HG02943 (cell line): Measurements from ENCODE around the gene PTPRD.

ENCODE experiments used
- ATAC-seq: cut with Tn5 transposase; IDR thresholded peaks from one replicate; pipeline ENCODE4 v1.9.1; 2021; ENCODE audit warnings: mild to moderate bottlenecking, low read depth, moderate library complexity; ENCODE audit not compliant: unreplicated experiment

The PTPRD gene

GRCh38 chr9:8772302-8772701 lies 1840.5 kb downstream of the PTPRD start:
- no peak for ATAC-seq

DNA sequence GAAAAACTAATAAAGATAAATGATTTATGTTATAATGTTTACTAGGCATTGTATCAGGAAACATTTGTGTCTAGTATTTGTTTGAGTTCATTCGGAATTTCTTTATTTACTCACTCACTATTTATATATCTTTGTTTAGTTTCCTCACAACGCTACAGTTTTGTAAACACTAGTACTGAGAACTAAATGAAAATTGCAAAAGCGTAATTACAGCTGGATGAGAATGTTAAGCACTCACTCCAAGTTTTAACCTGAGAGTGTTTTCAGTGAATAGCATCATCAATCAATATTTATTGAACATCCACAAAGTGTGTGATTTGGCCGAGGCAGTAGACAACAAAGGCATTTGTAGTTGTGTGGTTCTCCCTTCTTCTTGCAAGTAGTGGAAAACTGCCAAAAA lies 1843.6 kb downstream of the PTPRD start:
- no peak for ATAC-seq

DNA sequence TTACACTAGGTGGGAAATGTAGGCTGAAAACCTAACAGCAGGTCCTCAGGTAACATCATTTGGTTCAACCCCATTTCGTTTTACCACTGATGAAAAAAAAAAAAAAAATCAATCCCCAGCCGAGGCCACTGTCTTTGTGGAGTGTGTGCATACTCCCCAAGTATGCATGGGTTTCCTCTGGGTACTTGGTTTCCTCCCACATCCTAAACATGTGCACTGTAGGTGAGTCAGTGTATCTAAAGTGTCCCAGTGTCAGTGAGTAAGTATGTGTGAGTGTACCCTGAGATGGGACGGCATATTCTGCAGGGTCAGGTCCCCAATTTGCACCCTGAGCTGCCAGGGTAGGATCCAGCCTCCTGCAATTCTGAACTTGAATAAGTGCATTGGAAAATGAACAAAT lies 1846.7 kb downstream of the PTPRD start:
- no peak for ATAC-seq

DNA sequence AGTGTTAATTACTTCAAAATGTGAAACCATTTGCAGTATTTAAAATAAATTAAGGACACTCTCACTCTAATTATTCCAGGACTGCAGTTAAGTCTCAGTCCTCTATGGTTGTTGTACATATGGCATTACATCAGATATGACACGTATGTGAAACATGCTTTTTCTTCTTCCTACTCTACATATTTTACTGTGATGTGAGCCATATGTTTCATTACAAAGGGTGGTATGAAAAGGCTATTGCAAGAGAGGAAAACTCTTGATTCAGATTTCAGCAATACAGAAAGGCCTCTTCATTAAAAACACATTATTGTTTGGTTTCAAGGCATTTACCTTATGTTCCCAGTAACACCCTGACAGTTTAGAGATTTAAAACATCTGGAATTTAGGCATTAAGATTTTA lies 1848.8 kb downstream of the PTPRD start:
- ATAC-seq: no peak

- no peak for ATAC-seq
Measured at GRCh38 chr9:8762479-8763085, 1850.2 kb downstream of the PTPRD start.

- no peak for ATAC-seq
Measured at GRCh38 chr9:8760000-8760767, 1852.6 kb downstream of the PTPRD start.

DNA sequence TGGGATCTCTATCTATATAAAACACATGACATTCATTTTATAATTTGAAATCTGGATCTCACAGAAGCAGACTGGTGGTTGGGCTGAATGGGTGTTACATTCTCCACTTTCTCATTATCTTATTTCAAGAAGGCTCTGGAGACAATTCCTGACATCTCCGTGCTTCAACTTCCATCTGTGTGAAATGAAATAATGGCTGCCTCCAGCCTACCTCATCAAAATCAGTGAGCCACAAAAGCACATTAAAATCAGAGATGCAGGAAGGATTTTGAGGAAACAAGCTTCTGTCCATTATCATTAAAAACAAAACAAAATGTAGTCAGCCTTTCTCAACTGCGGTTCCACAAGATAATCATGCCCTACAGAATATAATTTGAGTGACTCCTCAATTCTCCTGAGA lies 1854.9 kb downstream of the PTPRD start:
- no peak for ATAC-seq

DNA sequence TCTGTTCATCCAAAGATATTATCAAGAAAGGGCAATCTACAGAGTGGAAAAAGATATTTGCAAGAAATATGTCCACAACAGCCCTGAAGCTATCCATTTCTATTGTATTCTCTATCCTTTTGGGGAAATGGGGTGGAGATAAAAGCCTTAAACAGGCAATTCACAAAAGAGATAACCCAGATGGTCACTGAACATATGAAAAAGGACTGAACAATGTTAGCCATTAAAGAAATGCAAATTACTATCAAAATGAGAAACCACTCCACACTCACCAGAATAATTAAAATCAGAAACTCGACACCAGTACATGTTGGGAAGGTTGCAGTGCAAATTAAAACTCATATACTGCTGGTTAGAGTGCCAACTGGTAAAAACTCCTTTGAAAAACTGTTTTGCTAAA lies 1858.1 kb downstream of the PTPRD start:
- ATAC-seq: no peak

GRCh38 chr9:8751406-8751930 lies 1861.3 kb downstream of the PTPRD start:
- no peak for ATAC-seq

DNA sequence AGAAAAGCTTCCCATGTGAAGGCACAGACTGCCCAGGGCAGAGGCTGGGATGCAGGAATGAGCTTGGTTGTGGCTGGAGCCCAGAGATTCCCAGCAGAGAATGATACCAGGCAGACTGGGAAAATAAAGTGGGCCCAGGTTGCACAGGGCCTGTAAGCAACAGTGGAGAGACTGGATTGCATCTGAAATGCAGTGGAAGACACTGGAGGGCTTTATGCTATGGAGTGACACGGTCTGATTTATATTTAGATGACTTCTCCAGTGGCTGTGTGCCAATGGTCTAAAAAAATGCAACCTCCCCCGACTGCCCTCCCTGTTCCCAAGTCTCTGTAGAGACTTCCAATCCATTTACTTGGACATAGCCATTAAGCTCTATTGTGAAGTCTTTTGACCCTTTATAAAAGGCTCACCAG lies 1862.2 kb downstream of the PTPRD start:
- no peak for ATAC-seq

GRCh38 chr9:8745347-8745746 lies 1867.5 kb downstream of the PTPRD start:
- no peak for ATAC-seq

DNA sequence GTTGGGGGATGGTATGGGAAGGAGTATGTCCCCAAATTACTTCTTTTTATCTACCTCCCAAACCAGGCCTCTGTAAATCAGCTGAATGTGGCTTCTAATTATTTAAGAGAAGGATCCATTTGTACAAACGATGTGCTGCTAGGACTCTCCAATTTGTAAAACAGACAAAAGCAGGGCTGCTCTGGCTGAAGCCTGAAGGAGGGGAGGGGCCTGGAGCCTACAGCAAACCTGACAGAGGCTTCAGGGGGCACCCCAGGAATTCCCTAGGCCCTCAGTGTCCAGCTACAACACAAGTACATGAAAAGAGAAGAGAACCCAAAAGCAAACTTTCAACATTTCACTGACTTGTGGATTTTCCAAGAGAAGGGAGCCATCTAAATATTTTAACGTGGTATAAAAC lies 1873.9 kb downstream of the PTPRD start:
- ATAC-seq: no peak

DNA sequence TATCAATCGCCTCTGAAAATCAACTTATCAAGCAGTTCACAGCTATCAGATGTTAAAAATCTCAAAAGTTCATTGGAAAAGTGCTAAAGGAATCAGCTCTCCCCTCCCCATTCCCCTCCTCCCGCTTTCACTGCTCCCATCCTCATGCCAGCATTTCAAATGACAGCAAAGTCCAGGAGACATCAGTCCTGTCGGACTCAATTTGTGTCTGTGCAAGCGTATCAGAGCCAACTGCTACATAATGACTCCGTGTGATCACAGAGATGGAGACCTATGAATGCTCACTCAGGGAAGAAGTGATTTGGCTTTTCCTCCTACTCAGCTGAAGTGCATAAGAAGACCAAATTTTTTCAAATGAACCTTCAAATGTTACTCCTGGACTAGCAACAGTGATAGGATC lies 1876.0 kb downstream of the PTPRD start:
- ATAC-seq: no peak

DNA sequence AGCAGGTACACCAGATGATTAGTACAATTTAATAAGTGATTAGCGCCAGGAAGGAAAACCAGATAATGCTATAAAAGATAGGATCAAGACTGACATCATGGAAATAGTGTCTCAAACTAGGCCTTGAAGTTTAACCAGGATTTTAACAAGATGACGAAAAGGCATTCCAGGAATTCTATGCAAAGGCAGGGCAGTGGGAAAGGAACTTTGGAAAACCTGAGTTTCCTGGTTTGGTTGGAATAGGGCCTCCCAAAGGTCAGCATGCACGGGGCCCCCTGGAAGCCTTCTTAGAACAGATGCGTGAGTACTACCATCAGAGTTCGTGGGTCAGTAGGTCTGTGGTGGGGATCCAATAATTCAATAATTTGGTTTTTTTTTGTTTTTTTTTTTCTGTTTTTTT lies 1878.0 kb downstream of the PTPRD start:
- ATAC-seq: no peak

DNA sequence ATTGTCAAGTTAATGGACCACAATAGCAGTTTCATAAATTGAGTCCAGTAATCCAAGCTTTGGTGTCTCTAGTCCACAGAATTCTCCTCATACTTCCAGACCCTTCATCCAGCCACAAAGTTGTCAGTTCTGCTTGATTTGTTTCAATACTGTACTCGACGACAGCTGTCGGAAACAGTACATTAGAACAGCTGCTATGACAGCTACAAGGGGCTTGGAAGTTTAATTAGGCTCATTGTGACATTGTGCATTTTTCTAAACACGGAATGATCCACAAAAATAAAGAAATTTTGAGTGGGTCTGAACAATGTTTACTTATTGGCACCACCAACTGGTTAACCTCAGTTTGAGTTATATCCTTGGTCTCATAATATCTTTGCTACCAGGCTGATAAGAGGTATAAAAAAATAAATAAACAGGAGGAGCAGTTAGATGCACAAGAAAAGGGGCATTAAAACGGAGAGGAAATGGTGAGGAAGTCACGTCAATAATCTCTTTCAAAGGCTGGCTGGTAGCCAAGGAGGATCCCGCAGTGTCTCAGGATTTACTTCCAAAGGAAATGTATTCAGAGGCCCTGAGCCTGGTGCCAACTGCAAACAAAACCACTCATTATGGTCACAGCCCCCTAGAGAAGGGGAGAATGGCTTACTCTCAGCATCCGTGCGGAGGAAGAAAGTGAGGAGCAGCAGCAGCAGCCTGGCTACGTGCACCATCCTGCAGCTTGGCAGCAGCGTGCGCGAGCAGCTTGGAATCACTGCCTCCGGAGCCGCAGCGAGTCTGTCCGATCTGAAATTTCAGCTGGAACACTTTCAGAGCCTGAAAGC lies 1879.5 kb downstream of the PTPRD start:
- ATAC-seq: no peak

GRCh38 chr9:8732367-8733075 lies 1880.3 kb downstream of the PTPRD start:
- ATAC-seq: no peak

DNA sequence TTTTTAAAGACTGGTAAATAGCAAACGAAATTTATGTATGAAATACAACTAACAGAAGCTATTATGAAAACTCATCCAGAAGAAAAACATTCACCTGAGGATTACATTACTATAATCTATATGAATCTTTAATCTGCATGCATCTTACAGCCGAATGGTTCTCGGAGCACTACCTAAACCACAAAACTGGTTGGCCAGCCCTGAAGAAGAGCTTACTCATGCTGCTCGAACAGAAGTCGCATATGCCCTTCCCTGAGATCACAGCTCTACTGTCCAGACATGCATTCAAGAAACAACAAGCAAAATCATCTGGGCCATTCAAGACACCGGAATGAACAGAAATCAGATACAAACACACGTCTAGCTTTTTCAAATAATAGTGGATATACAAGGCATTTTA lies 1882.2 kb downstream of the PTPRD start:
- ATAC-seq: no peak

DNA sequence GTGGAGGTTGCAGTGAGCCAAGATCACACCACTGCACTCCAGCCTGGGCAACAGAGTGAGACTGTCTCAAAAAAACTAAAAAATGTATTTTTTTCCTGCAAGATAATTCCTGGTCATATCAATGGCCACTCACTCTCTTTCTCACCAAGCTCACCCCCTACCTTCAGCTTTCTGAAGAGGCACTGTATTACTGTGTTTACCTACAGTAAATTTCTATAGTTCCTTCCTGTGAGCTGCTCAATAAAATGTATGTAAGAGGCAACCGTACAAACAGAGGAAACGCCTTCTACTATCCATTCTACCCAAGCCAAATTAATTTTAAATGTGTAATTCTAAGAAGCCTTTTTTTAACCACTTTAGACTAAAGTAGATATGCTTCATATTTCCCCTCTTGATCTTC lies 1883.9 kb downstream of the PTPRD start:
- ATAC-seq: no peak

DNA sequence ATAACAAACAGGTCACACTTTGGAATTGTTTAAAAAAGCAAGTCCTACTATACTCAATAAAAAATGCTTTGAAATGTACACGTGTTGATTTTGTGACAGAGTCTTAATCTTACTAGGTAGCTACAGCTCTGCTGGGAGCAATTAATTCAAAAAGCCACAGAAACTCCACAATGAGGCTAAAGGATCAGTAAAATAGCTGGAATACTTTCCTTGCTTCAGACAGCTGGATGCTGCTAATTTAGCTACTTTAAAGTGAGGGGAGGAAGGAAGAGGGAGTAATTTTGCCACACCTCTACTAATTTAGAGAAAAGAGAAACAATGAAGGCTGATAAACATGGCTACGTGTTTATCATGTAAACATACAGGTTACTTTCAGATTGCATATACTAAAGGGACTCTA lies 1885.6 kb downstream of the PTPRD start:
- no peak for ATAC-seq

DNA sequence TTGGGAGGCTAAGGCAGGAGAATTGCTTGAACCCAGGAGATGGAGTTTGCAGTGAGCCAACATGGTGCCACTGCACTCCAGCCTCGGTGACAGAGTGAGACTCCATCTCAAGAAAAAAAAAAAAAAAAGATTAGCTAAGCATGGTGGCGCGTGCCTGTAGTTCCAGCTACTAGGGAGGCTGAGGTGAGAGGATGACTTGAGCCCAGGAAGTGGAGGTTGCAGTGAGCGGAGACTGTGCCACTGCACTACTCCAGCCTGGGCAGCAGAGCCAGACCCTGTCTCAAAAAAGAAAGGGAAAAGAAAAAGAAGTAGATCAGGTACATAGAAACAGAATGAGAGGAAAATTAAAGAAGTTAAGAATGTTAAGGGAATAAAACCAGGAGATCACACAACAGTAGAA lies 1886.1 kb downstream of the PTPRD start:
- ATAC-seq: no peak

- ATAC-seq: no peak
Measured at GRCh38 chr9:8725635-8726034, 1887.2 kb downstream of the PTPRD start.
